ENCODE results near the gene ERVW-1. TPM values are rescaled to one million over a fixed set of nuclear protein-coding genes. Genes with fewer than 3 reads are reported as not detected.

The ERVW-1 gene
- total RNA-seq, 1 donor from 2014 or later = not detected

DNA sequence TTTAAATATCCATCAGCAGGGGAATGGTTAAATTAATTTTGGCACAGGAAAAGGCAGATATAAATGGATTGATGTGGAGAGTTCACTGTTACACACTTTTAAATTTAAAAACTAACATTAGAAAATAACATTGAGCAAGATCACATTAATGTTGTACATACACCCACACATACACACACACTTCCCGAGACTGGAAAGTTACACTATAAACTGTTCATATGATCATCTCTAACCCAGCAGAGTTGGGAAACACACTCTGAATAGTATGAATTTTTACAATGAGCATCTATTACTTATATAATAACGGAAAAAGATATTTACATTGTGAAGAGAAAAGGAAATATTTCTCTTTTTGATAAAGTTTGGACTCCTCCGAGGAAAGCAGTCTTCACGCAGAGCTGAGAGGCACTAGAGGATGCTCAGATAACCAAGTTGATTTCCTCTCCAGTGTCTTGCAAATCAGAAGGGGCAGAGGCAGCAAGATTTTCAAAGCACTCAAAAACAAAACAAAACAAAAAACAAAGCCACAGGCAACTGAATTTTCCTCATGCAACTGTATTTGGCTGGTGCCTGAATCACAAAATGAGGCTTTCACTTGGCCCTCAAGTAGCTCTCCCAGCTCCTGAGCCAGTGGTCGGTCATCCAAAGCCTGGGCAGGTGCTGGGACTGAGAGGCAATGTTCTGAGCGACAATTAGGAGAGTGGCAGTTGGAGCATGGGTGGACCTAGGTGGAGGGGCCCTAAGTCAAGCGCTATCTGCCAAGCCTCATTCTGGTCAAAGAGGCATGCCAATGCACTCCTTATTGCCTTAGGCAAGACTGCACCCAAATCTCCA is 40.9 kb downstream of the ERVW-1 start:
- H3K36me3 ChIP-seq (ENCODE audit: control insufficient read depth, insufficient read depth, low read length) = no peaks in the 10 kb centered on the region
- TF ChIP-seq, protein P1, sequence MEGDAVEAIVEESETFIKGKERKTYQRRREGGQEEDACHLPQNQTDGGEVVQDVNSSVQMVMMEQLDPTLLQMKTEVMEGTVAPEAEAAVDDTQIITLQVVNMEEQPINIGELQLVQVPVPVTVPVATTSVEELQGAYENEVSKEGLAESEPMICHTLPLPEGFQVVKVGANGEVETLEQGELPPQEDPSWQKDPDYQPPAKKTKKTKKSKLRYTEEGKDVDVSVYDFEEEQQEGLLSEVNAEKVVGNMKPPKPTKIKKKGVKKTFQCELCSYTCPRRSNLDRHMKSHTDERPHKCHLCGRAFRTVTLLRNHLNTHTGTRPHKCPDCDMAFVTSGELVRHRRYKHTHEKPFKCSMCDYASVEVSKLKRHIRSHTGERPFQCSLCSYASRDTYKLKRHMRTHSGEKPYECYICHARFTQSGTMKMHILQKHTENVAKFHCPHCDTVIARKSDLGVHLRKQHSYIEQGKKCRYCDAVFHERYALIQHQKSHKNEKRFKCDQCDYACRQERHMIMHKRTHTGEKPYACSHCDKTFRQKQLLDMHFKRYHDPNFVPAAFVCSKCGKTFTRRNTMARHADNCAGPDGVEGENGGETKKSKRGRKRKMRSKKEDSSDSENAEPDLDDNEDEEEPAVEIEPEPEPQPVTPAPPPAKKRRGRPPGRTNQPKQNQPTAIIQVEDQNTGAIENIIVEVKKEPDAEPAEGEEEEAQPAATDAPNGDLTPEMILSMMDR (IDR thresholded peaks at IDR 0.05; ENCODE audit: insufficient read depth, low read length, poor library complexity, severe bottlenecking) = no peak
- no peak overlapping the region for H3K4me3 ChIP-seq (ENCODE audit: low read depth, low read length)
- no peaks in the 10 kb centered on the region for H3K27me3 ChIP-seq (ENCODE audit: control insufficient read depth, insufficient read depth, low read length)
- DNase-seq (ENCODE audit: low read depth) = no peak

DNA sequence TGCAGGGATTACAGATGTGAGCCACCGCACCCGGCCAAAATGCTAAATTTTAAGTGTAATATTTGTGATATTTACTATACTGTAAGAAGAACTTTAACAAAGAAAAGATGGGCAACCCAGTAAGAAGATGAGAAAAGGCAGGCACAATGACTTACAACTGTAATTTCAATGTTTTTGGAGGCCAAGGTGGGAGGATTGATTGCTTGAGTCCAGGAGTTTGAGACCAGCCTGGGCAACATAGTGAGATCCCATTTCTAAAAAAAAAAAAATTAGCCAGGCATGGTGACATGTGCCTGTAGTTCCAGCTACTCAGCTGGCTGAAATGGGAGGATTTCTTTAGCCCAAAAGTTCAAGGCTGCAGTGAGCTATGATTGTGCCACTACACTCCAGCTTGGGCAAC is 42.2 kb downstream of the ERVW-1 start:
- no peaks in the 10 kb centered on the region for H3K36me3 ChIP-seq (ENCODE audit: control insufficient read depth, insufficient read depth, low read length)
- H3K4me3 ChIP-seq (ENCODE audit: low read depth, low read length) = no peak overlapping the region
- DNase-seq (ENCODE audit: low read depth) = no peak
- TF ChIP-seq, protein P1 (IDR thresholded peaks at IDR 0.05; ENCODE audit: insufficient read depth, low read length, poor library complexity, severe bottlenecking) = no peak
- no peaks in the 10 kb centered on the region for H3K27me3 ChIP-seq (ENCODE audit: control insufficient read depth, insufficient read depth, low read length)

DNA sequence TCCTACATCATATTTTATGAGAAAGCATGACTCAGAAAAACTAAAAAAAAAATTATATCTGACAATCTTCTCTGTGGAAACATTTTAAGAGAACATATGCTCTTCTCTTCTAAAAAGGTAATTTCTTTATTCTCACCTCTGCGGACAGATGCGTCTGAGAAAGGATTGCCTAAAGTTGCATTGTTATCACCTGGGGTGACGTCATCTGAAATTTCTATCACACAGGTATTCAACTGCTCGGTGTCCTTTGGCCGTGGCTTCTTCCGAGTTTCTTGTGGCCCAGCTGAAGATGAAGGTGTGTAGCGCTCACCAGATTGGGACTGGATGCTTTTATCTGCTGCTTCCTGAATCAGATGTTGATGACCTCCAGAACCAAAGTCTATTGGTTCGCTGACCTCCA is 44.7 kb downstream of the ERVW-1 start:
- TF ChIP-seq, protein P1 (IDR thresholded peaks at IDR 0.05; ENCODE audit: insufficient read depth, low read length, poor library complexity, severe bottlenecking) = no peak
- no peak overlapping the region for H3K4me3 ChIP-seq (ENCODE audit: low read depth, low read length)
- no peak for DNase-seq (ENCODE audit: low read depth)
- H3K27me3 ChIP-seq (ENCODE audit: control insufficient read depth, insufficient read depth, low read length) = no peaks in the 10 kb centered on the region
- H3K36me3 ChIP-seq (ENCODE audit: control insufficient read depth, insufficient read depth, low read length) = no peaks in the 10 kb centered on the region

DNA sequence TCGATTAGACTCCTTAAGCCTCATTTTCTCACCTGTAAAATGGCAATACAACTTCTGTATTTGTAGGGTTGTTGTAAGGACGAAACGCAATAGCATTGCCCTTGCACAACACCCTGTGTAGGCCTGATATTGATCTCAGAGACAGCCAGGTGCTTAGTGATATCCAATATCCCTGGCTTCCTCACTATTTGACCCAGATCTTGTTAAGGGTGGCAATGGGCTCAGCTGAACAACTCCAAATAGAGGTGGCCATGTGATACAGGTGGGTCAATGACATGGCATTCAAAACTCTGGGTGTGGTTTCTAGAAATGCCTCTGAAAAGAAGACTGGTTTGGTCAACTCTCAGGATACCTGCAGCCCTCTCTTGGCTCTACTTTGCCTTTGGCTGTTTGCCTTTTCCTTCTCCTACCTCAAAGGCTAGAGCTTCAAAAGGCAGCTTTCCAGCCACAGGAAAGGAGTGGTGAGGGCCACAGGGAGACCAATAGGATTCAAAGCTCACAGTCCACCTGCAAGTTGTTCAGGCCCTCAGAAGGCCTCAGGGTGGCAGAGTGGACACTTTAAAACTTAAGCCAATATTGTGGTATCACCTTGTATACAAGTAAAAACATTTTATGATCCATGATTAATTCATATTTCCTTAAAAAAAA is 45.3 kb downstream of the ERVW-1 start:
- no peak overlapping the region for H3K4me3 ChIP-seq (ENCODE audit: low read depth, low read length)
- no peak for DNase-seq (ENCODE audit: low read depth)
- no peaks in the 10 kb centered on the region for H3K27me3 ChIP-seq (ENCODE audit: control insufficient read depth, insufficient read depth, low read length)
- TF ChIP-seq, protein P1 (IDR thresholded peaks at IDR 0.05; ENCODE audit: insufficient read depth, low read length, poor library complexity, severe bottlenecking) = no peak
- no peaks in the 10 kb centered on the region for H3K36me3 ChIP-seq (ENCODE audit: control insufficient read depth, insufficient read depth, low read length)

DNA sequence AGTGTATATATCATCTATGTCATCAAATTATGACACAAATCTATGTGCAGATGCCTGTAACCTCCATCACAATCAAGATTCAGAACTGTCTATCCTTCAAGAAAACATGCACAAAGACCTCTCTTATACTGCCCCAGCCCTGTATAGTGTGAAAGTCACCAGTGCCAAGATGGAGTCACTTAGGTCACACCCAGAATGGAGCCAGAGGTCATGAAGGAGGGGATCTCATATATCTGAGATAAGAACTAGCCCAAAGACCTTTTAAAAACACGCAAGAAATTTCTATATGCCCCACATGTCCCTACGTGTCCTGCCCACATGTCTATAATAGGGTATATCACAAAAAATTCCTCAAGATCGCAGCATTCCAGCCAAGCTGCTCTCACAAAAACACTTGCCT is 50.6 kb downstream of the ERVW-1 start:
- Histone ChIP-seq H3K4me3 (ENCODE audit: low read depth, low read length) (no peak overlapping the region), H3K36me3 (ENCODE audit: control insufficient read depth, insufficient read depth, low read length) (no peaks in the 10 kb centered on the region), H3K27me3 (ENCODE audit: control insufficient read depth, insufficient read depth, low read length) (no peaks in the 10 kb centered on the region)
- TF ChIP-seq, protein P1 (IDR thresholded peaks at IDR 0.05; ENCODE audit: insufficient read depth, low read length, poor library complexity, severe bottlenecking) = no peak
- DNase-seq (ENCODE audit: low read depth) = no peak
